ENCODE results near the gene CD8B. TPM values are rescaled to one million over a fixed set of nuclear protein-coding genes. Genes with fewer than 3 reads are reported as not detected.
"Not testable (repeated sequence)": the region's sequence is repeated elsewhere in the genome, so short reads cannot be mapped to it uniquely, and the experiment has no call there.

The CD8B gene
- total and polyA plus RNA-seq, 2 of the 8 experiments (the other 6 are each of a cell fraction or from before 2014, with no cell fraction given): 0.35 to 0.63 TPM

DNA sequence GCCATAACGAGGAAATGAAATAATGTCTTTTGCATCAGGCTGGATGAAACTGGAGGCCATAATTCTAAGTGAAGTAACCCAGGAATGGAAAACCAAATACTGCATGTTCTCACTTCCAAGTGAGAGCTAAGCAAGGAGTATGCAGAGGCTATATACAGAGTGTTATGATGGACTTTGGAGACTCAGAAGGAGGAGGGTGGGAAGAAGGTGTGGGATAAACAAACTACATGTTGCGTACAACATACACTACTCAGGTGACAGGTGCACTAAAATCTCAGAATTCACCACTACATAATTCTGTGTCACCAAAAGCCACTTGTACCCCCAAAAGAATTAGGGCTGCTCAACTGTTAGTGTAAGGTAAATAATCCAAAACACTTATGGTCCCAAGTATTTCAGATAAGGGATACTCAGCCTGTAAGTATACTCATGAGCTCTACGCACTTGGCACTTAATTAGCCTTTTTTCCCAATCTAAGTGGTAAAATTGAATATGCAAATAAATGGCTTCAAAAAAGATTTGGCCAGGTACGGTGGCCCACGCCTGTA lies 20.5 kb upstream of the CD8B start:
- 96% methylated on average over 5 of the region's 5 CpGs; no CpG with 5 or more reads in 1 of the 2 experiments for WGBS, 2 experiments (ENCODE audit: extremely low coverage in 1 of 2, insufficient coverage in 1 of 2, insufficient read length in 1 of 2, insufficient replicate concordance in 2 of 2, low coverage in 1 of 2, low lambda C conversion rate in 2 of 2, missing lambda C conversion rate in 1 of 2)
- H3K9me3 ChIP-seq (ENCODE audit: insufficient read depth in 2 of 2, low read depth in 1 of 2, low read length in 1 of 2); H3K4me2 ChIP-seq (ENCODE audit: insufficient read depth in 1 of 2, low read depth in 2 of 2, low read length in 2 of 2); H2BK12ac ChIP-seq (ENCODE audit: low read depth, low read length); H3K23me2 ChIP-seq (ENCODE audit: low read depth, low read length); H3K79me1 ChIP-seq (ENCODE audit: low read depth, low read length); H3K27ac ChIP-seq (ENCODE audit: low read depth, low read length); DNase-seq (ENCODE audit: low read depth in 1 of 2, low spot score in 2 of 2); POLR2A ChIA-PET (ENCODE audit: partially characterized antibody); H2BK20ac ChIP-seq (ENCODE audit: low read length); H4K5ac ChIP-seq (ENCODE audit: insufficient read length, low read depth, low read length); H3K4ac ChIP-seq (replicated peaks; ENCODE audit: insufficient read length, low read depth, low read length); H2BK5ac ChIP-seq (ENCODE audit: low read depth, low read length); H3K14ac ChIP-seq (ENCODE audit: insufficient read length); H2BK15ac ChIP-seq (ENCODE audit: low read length); H3K56ac ChIP-seq (replicated peaks; ENCODE audit: insufficient read length, low read depth, low read length); H4K91ac ChIP-seq (replicated peaks; ENCODE audit: insufficient read length, low read length); H4K8ac ChIP-seq (ENCODE audit: extremely low read depth, insufficient read depth, low read length); H4K20me1 ChIP-seq (replicated peaks in 1 of 2; ENCODE audit: control insufficient read depth in 1 of 2, insufficient read depth in 2 of 2, low read length in 2 of 2); H3K4me1 ChIP-seq (replicated peaks in 1 of 4; ENCODE audit: control insufficient read depth in 3 of 4, insufficient read depth in 4 of 4, low read length in 3 of 4); H2AFZ ChIP-seq (ENCODE audit: low read length); FAIRE-seq; CTCF ChIA-PET (ENCODE audit: partially characterized antibody); H3K4me3 ChIP-seq (ENCODE audit: extremely low read depth in 1 of 4, insufficient read depth in 2 of 4, low read depth in 3 of 4, low read length in 4 of 4); H3K36me3 ChIP-seq (ENCODE audit: control insufficient read depth in 2 of 4, insufficient read depth in 4 of 4, low read length in 3 of 4); H2AK5ac ChIP-seq (ENCODE audit: low read depth, low read length); H3K27me3 ChIP-seq (replicated peaks in 1 of 4; ENCODE audit: control insufficient read depth in 3 of 4, extremely low read depth in 1 of 4, insufficient read depth in 3 of 4, low read length in 3 of 4); H3K18ac ChIP-seq (ENCODE audit: extremely low read depth, low read length); H2BK120ac ChIP-seq (replicated peaks; ENCODE audit: low read depth, low read length); H3K79me2 ChIP-seq (ENCODE audit: control insufficient read depth in 1 of 2, insufficient read depth in 2 of 2, low read length in 2 of 2); H3K23ac ChIP-seq (ENCODE audit: insufficient read length); H3K9ac ChIP-seq (replicated peaks in 1 of 4; ENCODE audit: extremely low read depth in 1 of 4, low read depth in 3 of 4, low read length in 3 of 4): not testable (repeated sequence)

GRCh38 chr2:86878986-86879385 lies 17.3 kb upstream of the CD8B start:
- H3K4ac ChIP-seq (replicated peaks; ENCODE audit: insufficient read length, low read depth, low read length); H2BK15ac ChIP-seq (ENCODE audit: low read length); H4K8ac ChIP-seq (ENCODE audit: extremely low read depth, insufficient read depth, low read length); H4K91ac ChIP-seq (replicated peaks; ENCODE audit: insufficient read length, low read length); H3K23me2 ChIP-seq (ENCODE audit: low read depth, low read length); DNase-seq (ENCODE audit: low read depth in 1 of 2, low spot score in 2 of 2); H3K4me2 ChIP-seq (ENCODE audit: insufficient read depth in 1 of 2, low read depth in 2 of 2, low read length in 2 of 2); H3K4me3 ChIP-seq (ENCODE audit: extremely low read depth in 1 of 4, insufficient read depth in 2 of 4, low read depth in 3 of 4, low read length in 4 of 4); H4K20me1 ChIP-seq (replicated peaks in 1 of 2; ENCODE audit: control insufficient read depth in 1 of 2, insufficient read depth in 2 of 2, low read length in 2 of 2); H2BK12ac ChIP-seq (ENCODE audit: low read depth, low read length); H3K9me3 ChIP-seq (ENCODE audit: insufficient read depth in 2 of 2, low read depth in 1 of 2, low read length in 1 of 2); H3K9ac ChIP-seq (replicated peaks in 1 of 4; ENCODE audit: extremely low read depth in 1 of 4, low read depth in 3 of 4, low read length in 3 of 4); H2AFZ ChIP-seq (ENCODE audit: low read length); H2BK120ac ChIP-seq (replicated peaks; ENCODE audit: low read depth, low read length); H3K27me3 ChIP-seq (replicated peaks in 1 of 4; ENCODE audit: control insufficient read depth in 3 of 4, extremely low read depth in 1 of 4, insufficient read depth in 3 of 4, low read length in 3 of 4); H3K14ac ChIP-seq (ENCODE audit: insufficient read length); H2AK5ac ChIP-seq (ENCODE audit: low read depth, low read length); POLR2A ChIA-PET (ENCODE audit: partially characterized antibody); H2BK20ac ChIP-seq (ENCODE audit: low read length); H2BK5ac ChIP-seq (ENCODE audit: low read depth, low read length); H3K27ac ChIP-seq (ENCODE audit: low read depth, low read length); CTCF ChIA-PET (ENCODE audit: partially characterized antibody); H3K56ac ChIP-seq (replicated peaks; ENCODE audit: insufficient read length, low read depth, low read length); H3K18ac ChIP-seq (ENCODE audit: extremely low read depth, low read length); FAIRE-seq; H3K23ac ChIP-seq (ENCODE audit: insufficient read length); H3K79me2 ChIP-seq (ENCODE audit: control insufficient read depth in 1 of 2, insufficient read depth in 2 of 2, low read length in 2 of 2); H4K5ac ChIP-seq (ENCODE audit: insufficient read length, low read depth, low read length); H3K79me1 ChIP-seq (ENCODE audit: low read depth, low read length); H3K4me1 ChIP-seq (replicated peaks in 1 of 4; ENCODE audit: control insufficient read depth in 3 of 4, insufficient read depth in 4 of 4, low read length in 3 of 4); H3K36me3 ChIP-seq (ENCODE audit: control insufficient read depth in 2 of 4, insufficient read depth in 4 of 4, low read length in 3 of 4): not testable (repeated sequence)
- WGBS, 2 experiments (ENCODE audit: extremely low coverage in 1 of 2, insufficient coverage in 1 of 2, insufficient read length in 1 of 2, insufficient replicate concordance in 2 of 2, low coverage in 1 of 2, low lambda C conversion rate in 2 of 2, missing lambda C conversion rate in 1 of 2): 89% methylated on average over 1 of the region's 1 CpG; no CpG with 5 or more reads in 1 of the 2 experiments

Data from H1 (cell line).